SK-N-SH treated with all-trans-retinoic acid at 6 μM for 48 hours (cell line): Measurements from ENCODE around the gene TPRX2.

ENCODE experiments used
- ATAC-seq: fragments of 200-7000 bp; cut with Tn5 transposase; 3 replicates; pipeline ENCODE4 v1.9.1; 2020; ENCODE audit warnings: mild to moderate bottlenecking, moderate library complexity
- ARNTL ChIP-seq: fragments of 450-650 bp; formaldehyde crosslinking; IDR thresholded peaks from 2 replicates; pipeline ENCODE4 v1.5.0; 2020; ENCODE audit warnings: low read depth, mild to moderate bottlenecking, moderate library complexity, borderline replicate concordance
- BACH2 ChIP-seq: fragments of 250-450 bp; sonication (Bioruptor Pico); IDR thresholded peaks from 2 replicates; pipeline ENCODE4 v1.9.0; 2021; ENCODE audit warnings: mild to moderate bottlenecking, borderline replicate concordance
- CREB5 ChIP-seq: fragments of 250-450 bp; sonication (Bioruptor Pico); IDR thresholded peaks from 2 replicates; pipeline ENCODE4 v1.5.1; 2020; ENCODE audit warnings: low read depth, mild to moderate bottlenecking, moderate library complexity
- CSDC2 ChIP-seq: fragments of 250-450 bp; sonication (Bioruptor Pico); IDR thresholded peaks from 2 replicates; pipeline ENCODE4 v1.5.0; 2020; ENCODE audit warnings: mild to moderate bottlenecking, moderate library complexity
- ESRRG ChIP-seq: fragments of 250-450 bp; sonication (Bioruptor Pico); IDR thresholded peaks from 2 replicates; pipeline ENCODE4 v1.6.1; 2021; ENCODE audit warnings: mild to moderate bottlenecking
- GLIS3 ChIP-seq: fragments of 250-450 bp; sonication (Bioruptor Pico); IDR thresholded peaks from 2 replicates; pipeline ENCODE4 v1.5.0; 2020; ENCODE audit warnings: mild to moderate bottlenecking, moderate library complexity
- OSR1 ChIP-seq: fragments of 250-450 bp; sonication (Bioruptor Pico); IDR thresholded peaks from 2 replicates; pipeline ENCODE4 v1.8.0; 2022; ENCODE audit warnings: moderate library complexity, mild to moderate bottlenecking, inconsistent platforms
- PATZ1 ChIP-seq: fragments of 250-450 bp; sonication (Bioruptor Pico); IDR thresholded peaks from 2 replicates; pipeline ENCODE4 v1.8.0; 2020; ENCODE audit warnings: mild to moderate bottlenecking, moderate library complexity, borderline replicate concordance
- POU6F1 ChIP-seq: fragments of 250-450 bp; sonication (Bioruptor Pico); IDR thresholded peaks from 2 replicates; pipeline ENCODE4 v1.8.0; 2021; ENCODE audit warnings: low read depth, mild to moderate bottlenecking, moderate library complexity, borderline replicate concordance
- PPARA ChIP-seq: fragments of 250-450 bp; sonication (Bioruptor Pico); IDR thresholded peaks from 2 replicates; pipeline ENCODE4 v1.5.0; 2020; ENCODE audit warnings: mild to moderate bottlenecking, borderline replicate concordance
- RARB ChIP-seq: fragments of 250-450 bp; sonication (Bioruptor Pico); IDR thresholded peaks from 2 replicates; pipeline ENCODE4 v1.8.0; 2021; ENCODE audit warnings: mild to moderate bottlenecking, moderate library complexity
- SNAI2 ChIP-seq: fragments of 250-450 bp; sonication (Bioruptor Pico); IDR thresholded peaks from 2 replicates; pipeline ENCODE4 v1.5.0; 2020; ENCODE audit warnings: mild to moderate bottlenecking, moderate library complexity
- TCF4 ChIP-seq: fragments of 250-450 bp; sonication (Bioruptor Pico); IDR thresholded peaks from 2 replicates; pipeline ENCODE4 v1.8.0; 2021; ENCODE audit warnings: mild to moderate bottlenecking, moderate library complexity, borderline replicate concordance
- TOX ChIP-seq: fragments of 250-450 bp; sonication (Bioruptor Pico); IDR thresholded peaks from 2 replicates; pipeline ENCODE4 v1.8.0; 2021; ENCODE audit warnings: mild to moderate bottlenecking, moderate library complexity, borderline replicate concordance
- TSHZ2 ChIP-seq: fragments of 250-450 bp; sonication (Bioruptor Pico); IDR thresholded peaks from 2 replicates; pipeline ENCODE4 v1.5.0; 2020; ENCODE audit warnings: mild to moderate bottlenecking, moderate library complexity
- ZC3H10 ChIP-seq: fragments of 250-450 bp; sonication (Bioruptor Pico); IDR thresholded peaks from 2 replicates; pipeline ENCODE4 v1.5.1; 2021; ENCODE audit warnings: mild to moderate bottlenecking, moderate library complexity
- ZFP3 ChIP-seq: fragments of 250-450 bp; sonication (Bioruptor Pico); IDR thresholded peaks from 2 replicates; pipeline ENCODE4 v1.5.0; 2020; ENCODE audit warnings: mild to moderate bottlenecking, moderate library complexity
- ZNF565 ChIP-seq: fragments of 450-650 bp; formaldehyde crosslinking; conservative IDR thresholded peaks from 2 replicates; pipeline ENCODE4 v1.5.0; 2020; ENCODE audit warnings: low read depth, mild to moderate bottlenecking, moderate library complexity
- ZNF70 ChIP-seq: fragments of 450-650 bp; formaldehyde crosslinking; IDR thresholded peaks from 2 replicates; pipeline ENCODE4 v1.5.0; 2020; ENCODE audit warnings: mild to moderate bottlenecking, moderate library complexity
- ZNF8 ChIP-seq: fragments of 450-650 bp; formaldehyde crosslinking; IDR thresholded peaks from 2 replicates; pipeline ENCODE4 v1.5.0; 2020; ENCODE audit warnings: mild to moderate bottlenecking, moderate library complexity

TPRX2 gene

GRCh38 chr19:47895165-47895782 is 36.2 kb downstream of the TPRX2 start (continued):
- no peak for TF ChIP-seq PPARA (CRISPR knock-in tag)
- TF ChIP-seq BACH2 (CRISPR knock-in tag), result no peak
- no peak for TF ChIP-seq ZNF565
- no peak for TF ChIP-seq ZFP3 (CRISPR knock-in tag)
- no peak for TF ChIP-seq POU6F1
- TF ChIP-seq CREB5 (CRISPR knock-in tag), result no peak
- TF ChIP-seq OSR1, result no peak
- TF ChIP-seq TOX (CRISPR knock-in tag), result no peak
- TF ChIP-seq ZNF8, result no peak
- no peak for TF ChIP-seq ZC3H10
- TF ChIP-seq, all 23 proteins: peak for 0

GRCh38 chr19:47896019-47896418 is 37.0 kb downstream of the TPRX2 start:
- TF ChIP-seq PPARA (CRISPR knock-in tag), result no peak
- no peak for TF ChIP-seq ARNTL (CRISPR knock-in tag)
- no peak for ATAC-seq

GRCh38 chr19:47896773-47897172 is 37.7 kb downstream of the TPRX2 start:
- no peak for ATAC-seq
- TF ChIP-seq GLIS3 (CRISPR knock-in tag), result no peak
- no peak for TF ChIP-seq TSHZ2 (CRISPR knock-in tag)
- no peak for TF ChIP-seq PPARA (CRISPR knock-in tag)
- TF ChIP-seq ZNF70 (CRISPR knock-in tag), result no peak
- TF ChIP-seq POU6F1, result no peak
- no peak for TF ChIP-seq ZNF565
- no peak for TF ChIP-seq CSDC2
- no peak for TF ChIP-seq ESRRG (CRISPR knock-in tag)
- no peak for TF ChIP-seq SNAI2
- TF ChIP-seq CREB5 (CRISPR knock-in tag), result no peak

- ATAC-seq, result no peak
- TF ChIP-seq ARNTL (CRISPR knock-in tag), result no peak
- TF ChIP-seq PATZ1 (CRISPR knock-in tag), result no peak
- TF ChIP-seq ZNF8, result no peak
- TF ChIP-seq GLIS3 (CRISPR knock-in tag), result no peak
- TF ChIP-seq ZNF70 (CRISPR knock-in tag), result no peak
- no peak for TF ChIP-seq RARB
- TF ChIP-seq CSDC2, result no peak
- TF ChIP-seq POU6F1, result no peak
- TF ChIP-seq PPARA (CRISPR knock-in tag), result no peak
- no peak for TF ChIP-seq ZNF565
- no peak for TF ChIP-seq SNAI2
- TF ChIP-seq ZC3H10, result no peak
- TF ChIP-seq ESRRG (CRISPR knock-in tag), result no peak
- no peak for TF ChIP-seq CREB5 (CRISPR knock-in tag)
- no peak for TF ChIP-seq TCF4 (CRISPR knock-in tag)
- no peak for TF ChIP-seq BACH2 (CRISPR knock-in tag)
These were observed 38.8 kb downstream of the TPRX2 start for GRCh38 chr19:47897861-47898260.
